Loucy (cell line): ENCODE data around the gene CHMP5.

Experiments used
- H2AFZ ChIP-seq: fragments of 200-600 bp; sonication (generic); 2 replicates; pipeline ENCODE4 v1.6.0; 2016; ENCODE audit warnings: antibody characterized with exemption, mild to moderate bottlenecking, low read length, moderate library complexity
- H3F3A ChIP-seq: fragments of 200-600 bp; 2 replicates; pipeline ENCODE4 v1.6.0; 2016; ENCODE audit warnings: antibody characterized with exemption, low read depth, mild to moderate bottlenecking
- H3K27me3 ChIP-seq: fragments of 200-600 bp; sonication (generic); 2 replicates; pipeline ENCODE4 v1.6.1; 2014; ENCODE audit warnings: low read length, mild to moderate bottlenecking; ENCODE audit not compliant: insufficient read depth, poor library complexity, severe bottlenecking
- H3K36me3 ChIP-seq: fragments of 200-600 bp; sonication (generic); 2 replicates; pipeline ENCODE4 v1.6.1; 2016; ENCODE audit warnings: low read length; ENCODE audit not compliant: insufficient read depth
- H3K4me1 ChIP-seq: fragments of 200-600 bp; sonication (generic); 2 replicates; pipeline ENCODE4 v1.5.1; 2014; ENCODE audit warnings: low read length, mild to moderate bottlenecking; ENCODE audit not compliant: insufficient read depth, poor library complexity, severe bottlenecking
- H3K4me2 ChIP-seq: fragments of 200-600 bp; sonication (generic); 2 replicates; pipeline ENCODE4 v1.6.0; 2014; ENCODE audit warnings: antibody characterized with exemption, low read length, low read depth, mild to moderate bottlenecking; ENCODE audit not compliant: poor library complexity, severe bottlenecking
- H3K4me3 ChIP-seq: fragments of 200-600 bp; sonication (generic); 2 replicates; pipeline ENCODE4 v1.5.1; 2014; ENCODE audit warnings: low read length, mild to moderate bottlenecking, mixed read lengths; ENCODE audit not compliant: poor library complexity, severe bottlenecking
- H3K79me2 ChIP-seq: fragments of 200-600 bp; sonication (generic); 2 replicates; pipeline ENCODE4 v1.6.1; 2014; ENCODE audit warnings: low read length; ENCODE audit not compliant: insufficient read depth
- H3K9ac ChIP-seq: fragments of 200-600 bp; sonication (generic); 2 replicates; pipeline ENCODE4 v1.6.0; 2014; ENCODE audit warnings: mild to moderate bottlenecking, low read depth, low read length, moderate library complexity; ENCODE audit not compliant: poor library complexity, severe bottlenecking
- H3K9me2 ChIP-seq: fragments of 200-600 bp; sonication (generic); replicated peaks from 2 replicates; pipeline ENCODE4 v1.6.1; 2016; ENCODE audit warnings: low read depth, low read length, mixed read lengths
- H3K9me3 ChIP-seq: fragments of 200-600 bp; sonication (generic); 2 replicates; pipeline ENCODE4 v1.6.1; 2014; ENCODE audit warnings: mild to moderate bottlenecking, antibody characterized with exemption, low read length, low read depth; ENCODE audit not compliant: insufficient read depth
- H4K20me1 ChIP-seq: fragments of 200-600 bp; sonication (generic); 2 replicates; pipeline ENCODE4 v1.6.0; 2014; ENCODE audit warnings: antibody characterized with exemption, low read length, mild to moderate bottlenecking; ENCODE audit not compliant: insufficient read depth, poor library complexity, severe bottlenecking
- CTCF ChIP-seq: fragments of 200-600 bp; sonication (generic); conservative IDR thresholded peaks from 2 replicates; pipeline ENCODE4 v1.5.1; 2014; ENCODE audit warnings: mild to moderate bottlenecking, antibody characterized with exemption, low read length
- EZH2phosphoT487 ChIP-seq: fragments of 200-600 bp; IDR thresholded peaks from 2 replicates; pipeline ENCODE4 v1.6.1; 2018; ENCODE audit warnings: antibody characterized with exemption, mild to moderate bottlenecking, moderate library complexity, borderline replicate concordance

CHMP5 gene

GRCh38 chr9:33242609-33243134 lies 22.2 kb upstream of the CHMP5 start:
- Histone ChIP-seq H3F3A (peaks cover 4% of the 10 kb centered on the region), H3K4me1 (peaks cover 28% of the 10 kb centered on the region), H3K4me2 (no peak overlapping the region), H3K9me2 (no peaks in the 10 kb centered on the region), H4K20me1 (no peaks in the 10 kb centered on the region), H3K79me2 (no peaks in the 10 kb centered on the region), H2AFZ (no peak overlapping the region), H3K27me3 (no peaks in the 10 kb centered on the region), H3K4me3 (no peak overlapping the region), H3K9me3 (no peaks in the 10 kb centered on the region), H3K36me3 (no peaks in the 10 kb centered on the region), H3K9ac (no peak overlapping the region)
- TF ChIP-seq EZH2phosphoT487 = no peak
- no peak for TF ChIP-seq CTCF

- Histone ChIP-seq H4K20me1 (no peaks in the 10 kb centered on the region), H3K9me2 (no peaks in the 10 kb centered on the region), H3K4me1 (peaks cover 22% of the 10 kb centered on the region), H3K36me3 (no peaks in the 10 kb centered on the region), H3K4me2 (no peak overlapping the region), H3K4me3 (no peak overlapping the region), H3K9me3 (no peaks in the 10 kb centered on the region), H3K79me2 (no peaks in the 10 kb centered on the region), H2AFZ (no peak overlapping the region), H3K27me3 (no peaks in the 10 kb centered on the region), H3F3A (peaks cover 4% of the 10 kb centered on the region), H3K9ac (no peak overlapping the region)
- no peak for TF ChIP-seq CTCF
These were observed 20.6 kb upstream of the CHMP5 start for GRCh38 chr9:33244137-33244784.

- H3K4me1 ChIP-seq = peaks cover 11% of the 10 kb centered on the region
- TF ChIP-seq CTCF (no peak), EZH2phosphoT487 (no peak)
- H3K9me3 ChIP-seq = no peaks in the 10 kb centered on the region
- H3K9ac ChIP-seq = no peak overlapping the region
- H4K20me1 ChIP-seq = no peaks in the 10 kb centered on the region
- H3K4me2 ChIP-seq = no peak overlapping the region
- no peaks in the 10 kb centered on the region for H3K79me2 ChIP-seq
- no peaks in the 10 kb centered on the region for H3K27me3 ChIP-seq
- H3K9me2 ChIP-seq = no peaks in the 10 kb centered on the region
- no peak overlapping the region for H3K4me3 ChIP-seq
- no peaks in the 10 kb centered on the region for H3K36me3 ChIP-seq
- no peaks in the 10 kb centered on the region for H3F3A ChIP-seq
- H2AFZ ChIP-seq = no peak overlapping the region
These were observed 19.5 kb upstream of the CHMP5 start for GRCh38 chr9:33245341-33245740.
